Activated CD4-positive, alpha-beta T cell treated with anti-CD3 and anti-CD28 coated beads for 48 hours (primary cell): ENCODE measurements around the gene KCNS3.

Experiments used
- DNase-seq: peaks from one replicate; pipeline ENCODE4 v3.0.0-alpha.2; 2020

Gene KCNS3

DNA sequence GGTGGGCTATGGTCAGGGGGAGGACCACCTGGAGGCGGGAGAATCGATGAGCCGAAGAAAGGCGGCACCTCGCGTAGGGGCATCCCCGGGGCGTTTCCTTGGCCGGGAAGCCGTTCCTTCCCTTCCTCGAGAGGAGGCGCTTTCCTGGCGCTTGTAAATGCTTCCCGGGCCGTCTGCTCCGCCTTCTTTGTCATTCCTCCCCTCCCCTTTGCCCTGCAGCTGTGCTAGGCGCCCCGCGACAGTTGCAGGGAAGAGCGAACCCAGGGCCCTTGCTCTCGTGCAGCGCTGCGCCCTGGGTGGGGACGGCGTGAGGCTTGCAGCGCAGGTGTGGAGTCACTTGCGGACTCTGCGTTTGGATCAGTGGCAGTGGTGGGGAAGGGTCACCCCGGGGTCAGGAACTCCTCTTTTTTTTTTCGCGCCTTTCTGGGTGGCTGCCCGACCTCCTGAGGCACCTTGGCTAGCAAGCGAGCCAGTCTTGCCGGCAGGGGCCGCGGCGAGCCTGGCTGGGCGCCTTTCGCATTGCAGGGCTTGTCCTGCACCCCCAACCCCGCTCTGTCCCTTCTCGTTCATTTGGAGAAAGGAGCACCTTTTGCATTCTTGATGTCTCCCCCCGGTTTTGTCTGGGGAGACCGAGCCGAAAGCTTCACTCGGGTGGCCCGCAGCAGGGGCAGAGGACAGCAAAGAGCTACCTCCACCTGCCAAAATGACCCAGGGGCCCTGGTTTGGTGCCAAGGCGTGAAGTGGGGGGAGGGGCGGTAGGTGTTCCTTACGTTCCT, 858 bp downstream of the KCNS3 start:
- DNase-seq, result peak; percentile 10

DNA sequence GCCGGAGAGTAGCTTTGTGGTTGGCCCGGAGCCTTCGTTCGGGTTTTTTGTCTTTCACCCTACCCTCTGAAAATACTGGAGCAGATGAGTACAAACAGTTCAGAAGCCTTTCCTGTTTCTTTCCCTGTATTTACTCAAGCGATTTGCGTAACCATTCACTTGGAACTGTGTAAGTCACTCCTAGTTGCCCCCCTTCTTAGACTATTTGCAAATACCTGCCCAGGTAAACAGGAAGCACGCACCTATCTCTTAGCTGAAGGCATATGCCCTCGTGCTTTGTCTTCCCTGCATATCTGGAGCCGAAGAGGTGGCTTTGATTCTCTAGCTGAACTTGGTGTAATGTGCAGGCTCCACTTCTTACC, 1.4 kb downstream of the KCNS3 start:
- DNase-seq, result no peak

DNA sequence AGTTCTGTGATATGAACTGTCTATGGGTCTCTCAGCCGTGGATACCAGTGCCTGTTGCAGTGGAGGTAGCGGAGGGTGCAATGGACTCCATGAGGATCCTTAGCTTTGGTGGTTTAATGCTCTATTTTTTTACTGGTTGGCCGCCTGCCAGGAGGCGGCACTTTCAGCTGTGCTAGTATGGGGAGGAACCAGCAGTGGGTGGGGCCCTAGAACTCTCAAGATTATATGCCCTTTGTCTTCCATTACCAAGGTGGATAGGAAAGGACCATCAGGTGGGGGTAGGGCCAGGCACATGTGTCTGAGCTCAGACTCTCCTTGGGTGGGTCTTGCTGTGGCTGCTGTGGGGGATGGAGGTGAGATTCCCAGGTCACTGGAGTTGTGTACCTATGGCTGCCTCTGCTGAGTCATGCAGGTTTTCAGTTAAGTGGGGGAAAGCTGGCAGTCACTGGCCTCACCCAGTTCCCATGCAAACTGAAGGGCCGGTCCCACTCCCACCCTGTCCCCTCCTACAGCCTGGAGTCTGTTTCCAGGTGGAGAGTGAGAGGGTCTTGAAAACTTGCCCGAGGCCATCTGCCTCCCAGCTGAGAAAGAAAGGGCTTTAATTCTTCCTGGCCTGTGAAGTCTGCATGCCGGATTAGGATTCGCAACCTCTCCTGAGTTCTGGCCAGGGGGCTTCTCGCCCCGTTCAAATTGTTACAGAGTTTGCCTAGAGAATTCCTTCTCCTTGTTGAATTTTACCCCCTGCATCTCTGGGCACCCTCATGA, 14.5 kb downstream of the KCNS3 start:
- DNase-seq, result no peak

DNA sequence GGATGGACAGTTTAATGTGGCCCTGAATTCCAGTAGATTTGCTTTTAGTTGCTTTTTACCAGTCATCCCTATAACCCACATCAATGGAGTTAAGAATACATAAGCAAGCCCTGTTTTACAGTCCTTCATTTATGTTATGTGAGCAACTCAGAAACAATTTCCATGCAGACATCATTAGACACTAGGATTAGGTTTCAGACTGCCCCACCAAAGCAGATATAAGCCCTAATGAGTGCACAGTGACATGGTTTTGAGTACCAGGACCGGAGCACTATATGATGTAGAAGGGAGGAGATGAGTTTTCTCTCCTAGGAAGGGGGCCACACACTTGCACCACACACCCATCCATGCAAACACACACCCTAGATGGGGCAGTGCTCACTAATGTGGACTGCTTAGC, 15.5 kb downstream of the KCNS3 start:
- no peak for DNase-seq

DNA sequence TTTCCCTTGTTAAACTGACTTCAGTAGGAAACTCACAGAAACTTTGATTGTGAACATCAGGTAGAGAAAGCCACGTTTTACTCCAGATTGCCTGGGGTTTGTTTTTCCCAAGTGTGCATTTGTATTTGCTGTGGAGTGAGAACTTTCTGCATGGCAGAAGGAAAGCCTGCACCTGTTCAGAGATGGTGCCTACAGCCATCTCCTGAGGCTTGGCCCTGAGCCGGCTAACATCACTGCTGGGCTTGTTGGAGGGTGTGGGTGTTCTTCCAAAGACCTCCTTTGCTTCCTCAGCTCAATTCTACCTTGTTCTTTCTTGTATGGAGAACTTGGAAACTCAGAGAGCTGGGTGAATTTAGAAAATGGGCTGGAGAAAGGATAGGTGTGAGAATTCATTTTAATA, 16.1 kb downstream of the KCNS3 start:
- no peak for DNase-seq

DNA sequence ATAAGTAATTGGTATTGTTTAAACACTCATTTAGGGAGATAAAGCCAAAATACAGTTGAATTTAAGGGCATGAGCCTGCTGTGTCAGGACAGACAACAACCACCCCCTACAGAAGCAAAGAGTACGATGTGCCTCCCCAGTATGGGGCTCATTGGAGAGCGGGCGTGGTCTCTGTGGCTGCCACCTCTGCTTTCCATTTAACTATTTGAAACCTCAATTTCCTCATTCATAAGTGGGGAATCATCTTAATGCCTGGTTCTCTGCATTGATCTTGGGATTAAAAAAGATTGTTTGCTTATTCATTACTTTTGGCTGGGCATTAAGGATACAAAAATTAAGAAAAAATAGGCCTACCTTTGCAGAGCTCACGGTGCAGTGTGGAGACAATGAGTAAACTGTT, 21.4 kb downstream of the KCNS3 start:
- DNase-seq, result no peak

DNA sequence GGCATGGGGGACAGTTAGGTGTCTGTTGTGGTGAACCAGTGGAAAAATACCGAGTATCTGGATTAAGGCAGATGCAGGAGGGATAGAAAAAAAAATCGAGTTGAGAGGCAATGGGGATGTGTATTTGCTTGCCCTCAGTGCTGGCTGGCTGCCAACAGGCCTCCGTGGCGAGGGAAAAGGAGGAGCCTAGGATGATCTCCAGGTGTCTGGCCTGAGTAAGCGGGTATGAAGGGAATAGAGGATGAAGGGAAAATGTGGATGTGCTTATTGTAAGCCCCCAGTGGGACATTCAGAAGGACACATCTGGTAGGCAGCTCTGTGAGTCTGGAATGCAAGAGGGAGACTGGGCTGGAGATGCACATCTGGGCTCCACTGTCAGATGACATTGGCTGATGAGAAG, 22.8 kb downstream of the KCNS3 start:
- no peak for DNase-seq

DNA sequence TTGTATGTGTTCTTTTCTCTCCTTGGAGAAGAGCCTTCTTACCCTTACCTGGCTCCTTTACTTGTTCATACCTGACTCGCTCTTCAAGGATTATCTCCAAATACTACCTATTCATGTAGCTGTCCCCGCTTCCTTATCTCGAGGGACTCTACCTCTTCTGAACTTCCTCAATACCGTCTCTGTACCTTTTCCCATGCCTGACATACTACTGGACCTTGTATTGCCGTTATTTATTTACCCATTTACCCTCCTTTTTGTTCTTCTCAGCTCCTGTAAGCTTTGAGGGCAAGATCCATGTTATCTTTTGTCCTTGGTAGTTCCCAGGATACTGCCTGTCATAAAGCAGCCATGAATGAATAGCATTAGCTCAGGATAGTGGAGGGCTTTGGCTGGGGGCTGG, 32.5 kb downstream of the KCNS3 start:
- DNase-seq, result no peak

DNA sequence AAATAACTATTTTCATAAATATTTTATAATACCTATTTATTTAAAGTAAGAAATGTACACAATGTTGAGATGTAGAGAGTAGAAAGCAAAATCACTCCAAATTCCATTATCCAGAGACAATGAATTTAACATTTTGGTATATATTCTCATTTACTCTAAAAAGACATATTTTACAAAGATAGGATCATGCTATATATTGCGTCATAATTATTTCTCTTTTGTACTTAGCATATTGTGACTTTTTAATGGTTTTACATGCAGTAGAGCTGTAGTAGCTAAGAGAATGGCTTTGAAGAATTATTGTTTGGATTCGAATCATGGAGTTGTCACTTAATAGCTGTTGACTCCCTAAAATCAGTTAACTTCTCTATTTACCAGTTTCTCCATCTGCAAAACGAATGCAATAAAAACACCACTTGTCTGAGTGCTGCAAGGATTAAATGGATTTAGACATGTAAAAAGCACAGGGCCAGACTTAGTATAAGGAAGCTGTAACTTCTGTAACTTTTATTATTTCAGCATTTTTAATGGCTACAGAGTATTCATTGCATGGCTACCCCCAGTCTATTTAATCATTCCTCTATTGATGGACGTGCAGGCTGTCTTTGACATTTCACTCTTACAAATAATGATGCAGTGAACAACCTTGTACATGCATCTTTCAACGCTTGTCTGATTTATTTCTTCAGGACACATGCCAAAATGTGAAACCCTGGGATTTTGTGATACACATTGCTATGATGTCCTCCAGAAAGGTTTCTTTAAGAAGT, 33.2 kb downstream of the KCNS3 start:
- DNase-seq, result no peak

DNA sequence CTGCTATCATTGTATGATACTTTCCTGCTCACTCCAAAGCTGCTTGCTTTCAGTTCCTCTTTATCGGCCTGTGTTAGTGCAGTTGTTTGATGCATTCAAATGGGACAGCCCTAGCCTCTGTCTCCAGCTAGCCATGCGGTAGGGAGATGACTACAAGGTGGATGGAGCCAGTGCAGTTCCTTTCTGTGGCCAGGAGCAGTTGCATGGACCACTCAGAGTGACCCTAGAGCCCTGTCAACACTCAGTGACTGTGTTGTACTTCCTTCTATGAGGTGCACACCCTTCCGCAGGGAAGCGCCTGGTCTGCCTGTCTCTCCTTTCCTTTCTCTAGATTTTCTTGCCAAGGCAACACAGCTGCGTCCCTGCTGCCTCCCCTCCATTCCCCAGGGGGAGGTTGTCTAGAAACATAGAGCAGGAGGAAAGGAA, 33.8 kb downstream of the KCNS3 start:
- no peak for DNase-seq

DNA sequence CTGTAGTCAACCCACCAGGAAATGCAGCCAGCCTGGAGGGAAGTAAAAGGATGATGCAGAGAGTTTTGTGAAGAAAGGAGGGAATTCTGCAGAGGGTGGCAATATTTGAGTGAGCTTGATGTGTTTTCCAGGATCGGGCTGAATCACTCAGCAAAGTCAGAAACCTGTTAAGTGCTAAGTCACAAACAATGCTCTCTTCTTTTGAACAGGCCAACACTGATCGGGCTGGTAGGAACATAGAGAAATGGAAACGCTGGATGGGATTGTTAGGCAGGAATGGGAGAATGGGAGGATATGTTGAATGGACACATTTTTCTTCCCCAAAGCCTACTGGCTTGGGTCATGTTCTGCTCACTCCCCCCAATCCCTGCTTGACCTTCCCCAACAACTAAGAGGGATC, 36.6 kb downstream of the KCNS3 start:
- no peak for DNase-seq

DNA sequence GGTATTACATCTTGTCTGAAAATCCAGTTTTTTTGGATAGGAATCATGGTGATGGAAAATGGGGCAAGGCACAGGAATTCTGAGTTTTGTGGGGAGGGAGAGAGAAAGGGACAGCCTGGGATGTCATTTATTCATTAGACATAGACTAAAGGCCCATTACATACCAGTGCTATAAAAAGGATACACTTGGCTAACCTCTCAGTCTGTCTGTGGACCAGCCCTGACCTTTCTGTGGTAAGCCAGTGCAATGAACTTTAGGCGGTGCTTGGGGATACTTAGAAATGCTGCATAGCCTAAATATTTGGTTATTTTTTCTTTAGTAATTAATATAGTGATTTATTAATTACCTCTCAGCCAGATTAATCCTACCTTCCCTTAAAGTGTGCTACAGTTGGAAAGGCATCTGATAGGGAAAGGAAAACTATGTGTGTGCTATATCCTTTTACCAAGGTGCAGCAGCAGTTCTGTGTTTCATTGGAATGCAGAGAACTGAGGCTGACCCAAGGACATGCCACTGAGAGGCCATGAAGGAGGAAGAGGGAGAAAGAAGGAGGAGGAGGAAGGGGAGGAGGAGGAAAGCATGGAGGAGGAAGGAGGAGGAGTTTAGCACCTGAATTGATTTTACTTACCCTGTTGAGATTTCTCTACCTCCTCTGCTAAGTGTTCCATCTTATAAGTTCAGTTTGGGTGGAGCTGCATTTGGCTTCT, 37.5 kb downstream of the KCNS3 start:
- DNase-seq, result no peak

DNA sequence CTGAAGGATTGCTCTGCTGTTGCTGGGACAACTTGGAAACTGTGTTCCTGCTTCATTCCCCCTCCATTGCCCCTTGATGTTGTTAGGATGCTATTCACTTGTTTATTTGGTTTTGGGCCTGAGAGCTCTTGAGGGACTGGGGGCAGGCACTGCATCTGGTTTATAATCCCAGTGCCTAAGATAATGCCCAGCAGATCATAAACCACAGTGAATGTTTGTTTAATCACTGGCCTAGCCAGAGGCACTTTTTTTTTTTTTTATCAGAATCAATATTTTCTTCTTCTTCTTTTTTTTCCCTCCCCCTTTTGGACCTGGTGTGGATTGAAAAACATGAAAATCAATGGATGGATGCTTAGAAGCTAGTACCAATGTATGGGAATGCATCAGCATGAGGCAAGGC, 38.1 kb downstream of the KCNS3 start:
- no peak for DNase-seq

DNA sequence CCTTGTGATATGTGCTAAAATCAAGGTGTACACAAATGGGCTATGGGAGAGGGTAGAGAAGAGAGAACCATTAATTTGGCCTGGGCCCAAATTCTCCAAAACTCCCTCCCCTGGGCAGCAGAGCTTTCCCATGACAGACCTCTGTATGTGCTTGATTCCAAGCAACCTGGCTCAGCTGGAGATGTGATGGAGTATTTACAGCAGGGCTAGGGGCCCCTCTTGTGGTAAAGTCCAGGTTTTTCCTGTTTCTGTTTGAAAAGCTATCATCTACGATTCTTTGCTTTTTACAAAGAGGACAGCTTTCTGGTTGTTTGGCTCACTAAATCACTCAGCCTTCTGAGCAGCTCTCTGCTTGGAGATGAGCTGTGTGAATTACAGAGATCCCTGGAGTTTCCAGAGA, 40.3 kb downstream of the KCNS3 start:
- no peak for DNase-seq

DNA sequence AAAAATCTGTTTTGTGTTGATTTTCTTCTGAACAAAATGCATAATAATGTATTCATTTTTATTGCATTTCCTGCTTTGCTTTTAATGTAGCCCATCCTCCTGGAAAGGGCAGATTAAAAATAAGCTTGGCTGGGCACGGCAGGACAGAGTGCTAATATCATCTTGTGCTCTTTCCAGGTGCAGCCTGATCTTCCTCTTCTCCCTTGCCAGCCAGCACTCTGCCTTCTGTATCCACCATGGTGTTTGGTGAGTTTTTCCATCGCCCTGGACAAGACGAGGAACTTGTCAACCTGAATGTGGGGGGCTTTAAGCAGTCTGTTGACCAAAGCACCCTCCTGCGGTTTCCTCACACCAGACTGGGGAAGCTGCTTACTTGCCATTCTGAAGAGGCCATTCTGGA, 52.3 kb downstream of the KCNS3 start:
- no peak for DNase-seq

DNA sequence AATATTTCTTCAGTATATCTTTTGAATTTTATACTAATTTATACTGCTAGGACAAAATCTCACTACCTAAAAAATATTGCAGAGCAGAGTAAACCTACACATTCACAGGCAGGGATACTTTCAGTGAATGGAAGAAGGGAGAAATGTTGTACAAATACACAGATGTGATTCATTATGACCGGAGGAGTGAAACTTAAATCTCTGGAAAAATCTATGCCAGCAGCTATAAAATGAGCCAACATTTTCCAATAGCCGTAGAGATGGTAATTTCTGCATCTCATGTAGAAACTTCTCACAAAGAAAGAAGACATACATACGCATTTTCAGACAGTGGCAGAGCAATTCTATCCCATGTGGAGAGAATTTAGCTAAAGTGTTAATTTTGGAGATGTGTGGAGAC, 54.8 kb downstream of the KCNS3 start:
- no peak for DNase-seq

DNA sequence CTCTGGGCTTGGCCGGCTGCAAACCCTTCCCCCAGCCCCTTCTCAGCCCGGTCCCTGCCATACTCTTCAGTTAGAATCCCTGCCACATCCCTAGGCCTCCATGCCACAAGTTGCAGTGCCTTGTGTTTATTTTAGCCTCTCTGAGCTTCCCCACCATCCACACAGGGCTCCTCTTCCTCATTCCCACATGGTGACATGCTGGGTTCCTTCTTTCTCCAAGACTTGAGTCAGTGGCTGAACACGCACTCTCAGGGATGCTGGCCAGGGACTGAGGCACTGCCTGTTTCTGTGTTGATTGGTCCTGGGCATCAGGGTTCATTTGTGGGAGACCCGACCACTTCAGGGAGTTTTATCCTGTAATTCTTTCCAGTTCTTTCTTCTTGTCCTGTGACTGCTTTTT, 56.3 kb downstream of the KCNS3 start:
- DNase-seq, result no peak

DNA sequence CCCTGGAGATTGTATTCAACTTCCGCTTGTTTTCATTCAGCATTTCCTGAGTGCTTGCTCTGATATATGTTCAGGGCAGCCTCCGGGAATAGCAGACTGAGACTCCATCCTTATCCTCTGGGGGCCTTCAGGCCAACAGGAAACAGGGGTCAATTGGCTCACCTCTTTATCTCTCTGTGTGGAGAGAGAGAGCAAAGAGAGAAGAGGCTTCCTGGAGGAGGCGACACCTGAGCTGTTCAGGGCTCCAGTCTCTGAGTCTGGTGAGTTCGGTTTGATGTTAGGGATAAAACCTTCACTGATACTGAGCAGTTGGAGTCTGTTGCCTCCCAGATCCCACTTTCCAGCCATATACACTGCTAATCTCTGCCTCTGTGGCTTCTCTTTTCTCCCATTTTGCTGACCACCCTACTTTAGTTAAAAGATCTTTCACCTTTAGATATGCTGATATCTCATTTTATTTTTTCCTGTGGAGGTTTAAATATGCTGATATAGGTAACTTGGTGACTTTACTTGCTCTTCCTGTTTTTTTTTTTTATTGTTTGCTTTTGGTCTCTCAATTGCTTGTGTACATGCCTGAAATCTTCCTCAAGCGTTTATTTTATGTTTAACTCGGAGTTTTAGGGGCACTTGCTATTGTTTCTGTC, 56.9 kb downstream of the KCNS3 start:
- no peak for DNase-seq

DNA sequence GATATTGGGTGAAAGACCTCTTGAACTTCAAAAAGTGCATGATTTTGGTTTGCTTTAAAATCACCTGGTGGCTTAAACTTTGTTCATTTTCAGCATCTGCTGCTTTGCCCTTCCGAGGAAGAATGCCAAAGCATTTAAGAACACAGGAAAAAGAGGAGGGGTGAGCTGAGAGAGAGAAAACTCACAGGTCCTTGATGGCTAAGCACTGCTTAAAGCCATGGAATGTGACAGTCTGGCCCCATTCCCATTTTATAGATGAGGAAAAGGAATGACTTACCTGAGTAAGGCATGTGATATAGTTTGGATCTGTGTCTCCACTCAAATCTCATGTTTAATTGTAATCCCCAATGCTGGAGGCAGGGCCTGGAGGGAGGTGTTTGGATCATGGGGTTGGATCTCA, 58.1 kb downstream of the KCNS3 start:
- DNase-seq, result no peak

DNA sequence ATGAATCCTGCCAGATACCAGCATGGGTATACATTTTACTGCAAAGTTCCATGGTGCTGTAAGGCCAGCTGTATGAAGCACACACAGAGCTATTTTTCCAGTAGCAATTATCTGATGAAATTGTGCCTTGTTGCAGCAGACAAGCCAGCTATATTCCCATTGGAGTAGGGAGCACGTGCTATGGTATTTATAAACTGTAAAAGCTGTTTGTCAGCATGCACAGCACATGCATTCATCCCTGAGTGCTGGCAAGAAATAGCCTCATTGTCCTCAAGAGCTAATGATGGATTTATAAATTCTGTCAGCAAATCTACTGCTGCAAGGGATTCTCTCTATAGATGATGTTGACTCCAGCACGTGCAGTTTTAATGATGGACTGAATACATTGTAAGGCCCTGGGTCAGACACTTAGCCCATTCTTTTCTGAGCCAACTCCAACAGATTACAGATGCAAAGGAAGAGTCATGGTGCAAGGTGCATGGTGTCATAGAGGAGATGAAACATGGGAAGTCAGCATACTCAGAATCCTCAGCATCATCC, 61.7 kb downstream of the KCNS3 start:
- no peak for DNase-seq

DNA sequence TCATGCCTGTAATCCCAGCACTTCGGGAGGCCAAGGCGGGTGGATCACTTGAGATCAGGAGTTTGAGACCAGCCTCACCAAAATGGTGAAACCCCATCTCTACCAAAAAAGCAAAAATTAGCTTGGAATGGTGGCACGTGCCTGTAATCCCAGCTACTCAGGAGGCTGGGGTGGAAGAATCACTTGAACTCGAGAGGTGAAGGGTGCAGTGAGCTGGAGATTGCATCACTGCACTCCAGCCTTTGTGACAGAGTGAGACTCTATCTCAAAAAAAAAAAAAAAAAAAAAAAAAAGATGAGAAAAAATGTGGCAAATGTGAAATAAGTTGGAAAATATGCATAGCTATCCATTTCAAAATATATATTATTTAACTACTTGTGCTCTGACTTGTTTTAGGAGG, 65.0 kb downstream of the KCNS3 start:
- no peak for DNase-seq

DNA sequence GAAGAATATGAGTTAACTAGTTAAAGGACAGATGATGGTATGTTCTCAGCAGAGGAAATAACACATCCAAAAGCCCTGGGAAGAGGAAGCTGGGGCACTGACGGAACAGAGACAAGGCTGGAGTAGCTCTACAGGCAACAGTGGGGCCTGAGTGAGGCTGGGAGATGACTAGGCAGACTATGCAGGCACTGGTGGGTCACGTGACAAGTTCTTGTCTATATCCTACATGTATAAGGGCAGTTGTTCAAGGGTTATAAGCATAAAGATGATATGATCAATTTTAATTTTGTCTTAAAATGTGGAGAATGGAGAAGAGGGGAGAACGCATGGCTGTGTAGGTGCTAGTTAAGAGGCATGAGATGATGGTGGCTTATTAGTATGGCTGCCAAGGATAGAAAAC, 68.6 kb downstream of the KCNS3 start:
- DNase-seq, result no peak

DNA sequence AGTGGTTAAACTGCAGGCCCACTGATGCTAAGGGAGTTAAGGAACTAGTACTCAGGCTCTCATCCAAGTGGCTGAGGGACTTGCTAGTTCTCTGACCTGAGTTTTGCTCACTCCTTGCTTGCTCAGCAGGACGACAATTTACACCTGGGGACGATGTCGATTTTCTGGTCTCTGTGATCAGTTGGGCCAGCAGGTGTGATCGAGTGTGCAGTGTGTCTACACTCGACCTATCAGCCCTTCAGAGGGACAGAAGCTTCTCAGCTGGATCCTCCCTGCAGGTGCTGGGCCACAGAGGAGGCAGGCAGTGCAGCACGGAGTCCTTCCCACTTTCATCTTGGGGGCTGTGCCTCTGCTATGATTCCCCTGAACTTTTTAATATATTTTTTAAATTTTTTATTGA, 71.5 kb downstream of the KCNS3 start:
- no peak for DNase-seq
